IMR-90 (cell line): ENCODE results near the gene FCHSD2. TPM values are rescaled to one million over a fixed set of nuclear protein-coding genes. Genes with fewer than 3 reads are reported as not detected.

Source experiments
- ATAC-seq: fragments of 200-7000 bp; cut with Tn5 transposase; 2 replicates; pipeline ENCODE4 v1.9.1; 2020; ENCODE audit warnings: low read depth, mild to moderate bottlenecking, moderate library complexity
- BruUV-seq: library from RNA; stranded (reverse); fragments of 400-500 nt; replicated peaks from 2 replicates; lab custom pipeline; 2021; lab: Mats Ljungman, UMichigan
- CTCF ChIA-PET: fragments of 300-600 bp; formaldehyde crosslinking; extraction: SDS; loops from one replicate; lab custom pipeline; 2021; ENCODE audit warnings: antibody characterized with exemption; lab: Yijun Ruan, JAX
- POLR2A ChIA-PET: fragments of 300-600 bp; sonication (Branson Sonifier 250); formaldehyde crosslinking; loops from one replicate; lab custom pipeline; 2022; ENCODE audit warnings: antibody characterized with exemption; ENCODE audit not compliant: unreplicated experiment; lab: Charles Lee
- DNase-seq: peaks from one replicate; pipeline ENCODE4 v3.0.0; 2013
- H2AFZ ChIP-seq: replicated peaks from 2 replicates; pipeline ENCODE3; 2013; ENCODE audit warnings: low read length, mild to moderate bottlenecking; ENCODE audit not compliant: poor library complexity
- H2AK5ac ChIP-seq: 2 replicates; pipeline ENCODE4 v1.6.1; 2013; ENCODE audit warnings: low read depth, low read length, inconsistent platforms
- H2AK9ac ChIP-seq: replicated peaks from 2 replicates; pipeline ENCODE3; 2013; ENCODE audit warnings: mild to moderate bottlenecking, low read depth, low read length, moderate library complexity; ENCODE audit not compliant: poor library complexity
- H2BK120ac ChIP-seq: 2 replicates; pipeline ENCODE4 v1.6.1; 2013; ENCODE audit warnings: low read depth, low read length, inconsistent platforms
- H2BK15ac ChIP-seq: 3 replicates; pipeline ENCODE4 v1.6.1; 2013; ENCODE audit warnings: low read depth, low read length, inconsistent platforms
- H2BK20ac ChIP-seq: 2 replicates; pipeline ENCODE4 v1.6.1; 2013; ENCODE audit warnings: low read depth, mild to moderate bottlenecking, inconsistent platforms, low read length, moderate library complexity
- H2BK5ac ChIP-seq: 2 replicates; pipeline ENCODE4 v1.6.1; 2013; ENCODE audit warnings: mild to moderate bottlenecking, low read depth, low read length, inconsistent platforms; ENCODE audit not compliant: poor library complexity, severe bottlenecking
- H3K14ac ChIP-seq: replicated peaks from 2 replicates; pipeline ENCODE4 v1.6.1; 2013; ENCODE audit warnings: low read depth, low read length, inconsistent platforms
- H3K18ac ChIP-seq: 2 replicates; pipeline ENCODE4 v1.6.1; 2013; ENCODE audit warnings: low read depth, low read length, control low read depth
- H3K23ac ChIP-seq: 2 replicates; pipeline ENCODE4 v1.6.1; 2013; ENCODE audit warnings: low read depth, low read length, inconsistent platforms
- H3K27ac ChIP-seq: 2 replicates; pipeline ENCODE4 v1.5.1; 2013; ENCODE audit warnings: mild to moderate bottlenecking, control low read depth, low read length; ENCODE audit not compliant: insufficient read depth
- H3K27me3 ChIP-seq: 2 replicates; pipeline ENCODE4 v1.6.1; 2013; ENCODE audit warnings: low read length; ENCODE audit not compliant: control insufficient read depth, insufficient read depth
- H3K36me3 ChIP-seq: 2 replicates; pipeline ENCODE4 v1.6.1; 2013; ENCODE audit warnings: low read length, mixed read lengths; ENCODE audit not compliant: control insufficient read depth, insufficient read depth
- H3K4ac ChIP-seq: 2 replicates; pipeline ENCODE4 v1.6.1; 2013; ENCODE audit warnings: low read depth, low read length, inconsistent platforms
- H3K4me1 ChIP-seq: 2 replicates; pipeline ENCODE4 v1.6.1; 2013; ENCODE audit warnings: low read length, mixed read lengths; ENCODE audit not compliant: control insufficient read depth, insufficient read depth
- H3K4me2 ChIP-seq: 2 replicates; pipeline ENCODE4 v1.6.1; 2013; ENCODE audit warnings: low read depth, mild to moderate bottlenecking, control low read depth, low read length, moderate library complexity
- H3K4me3 ChIP-seq: 2 replicates; pipeline ENCODE4 v1.5.1; 2013; ENCODE audit warnings: low read depth, mild to moderate bottlenecking, control low read depth, low read length, moderate library complexity; ENCODE audit not compliant: insufficient read depth
- H3K56ac ChIP-seq: 2 replicates; pipeline ENCODE4 v1.6.1; 2013; ENCODE audit warnings: low read length, inconsistent platforms; ENCODE audit not compliant: insufficient read depth; ENCODE audit errors: extremely low read depth
- H3K79me1 ChIP-seq, 2 experiments: 2 replicates each; pipeline ENCODE4 v1.6.1; 2013; ENCODE audit warnings: low read length in 2 of 2, inconsistent platforms in 1 of 2, low read depth in 1 of 2
- H3K9ac ChIP-seq: 2 replicates; pipeline ENCODE4 v1.6.1; 2013; ENCODE audit warnings: low read depth, low read length, control low read depth
- H3K9me1 ChIP-seq: 2 replicates; pipeline ENCODE4 v1.6.1; 2013; ENCODE audit warnings: low read length, inconsistent platforms; ENCODE audit not compliant: insufficient read depth
- H3K9me3 ChIP-seq: 2 replicates; pipeline ENCODE4 v1.6.1; 2013; ENCODE audit warnings: low read length; ENCODE audit not compliant: control insufficient read depth, insufficient read depth
- H4K20me1 ChIP-seq: 2 replicates; pipeline ENCODE4 v1.6.1; 2013; ENCODE audit warnings: low read length, inconsistent platforms; ENCODE audit not compliant: insufficient read depth
- H4K5ac ChIP-seq: 2 replicates; pipeline ENCODE4 v1.6.1; 2013; ENCODE audit warnings: mild to moderate bottlenecking, low read depth, low read length, control low read depth
- H4K8ac ChIP-seq, 2 experiments: 2 replicates each; pipeline ENCODE4 v1.6.1; 2013; ENCODE audit warnings: low read depth in 2 of 2, low read length in 2 of 2, control low read depth in 1 of 2, inconsistent platforms in 1 of 2
- H4K91ac ChIP-seq: 2 replicates; pipeline ENCODE4 v1.6.1; 2013; ENCODE audit warnings: low read depth, low read length, inconsistent platforms; ENCODE audit not compliant: insufficient read depth
- USF2 ChIP-seq: fragments of 150-350 bp; IDR thresholded peaks from 2 replicates; pipeline ENCODE4 v1.6.1; 2017; ENCODE audit warnings: mild to moderate bottlenecking, antibody characterized with exemption, low read length, low read depth
- WGBS, 2 experiments: methylation state at CpG; one replicate each; pipeline versions ENCODE4 v1.1.5 to v1.1.7; 2013; ENCODE audit warnings: missing lambda C conversion rate in 2 of 2; ENCODE audit not compliant: insufficient read length in 1 of 2; ENCODE audit errors: extremely low coverage in 2 of 2; 5-methylcytosine and 5-hydroxymethylcytosine counted together
- dilution Hi-C: fragments of 300-500 bp; cut with HindIII; formaldehyde crosslinking; loops from one replicate; pipeline ENCODE4 v1.14.3; 2018; ENCODE audit warnings: low sequenced_read_pairs; ENCODE audit not compliant: unreplicated experiment
- in situ Hi-C: fragments of 300-500 bp; cut with MboI; formaldehyde crosslinking; loops from 3 replicates; pipeline ENCODE4 v1.14.3; 2019; ENCODE audit warnings: low sequenced_read_pairs, inconsistent platforms, mixed read lengths
- intact Hi-C: fragments of 100-400 bp; cut with micrococcal nuclease; formaldehyde crosslinking; loops from 2 replicates; pipeline ENCODE4 v1.10.0; 2022
- polyA plus RNA-seq, 3 experiments: library from polyadenylated mRNA; depleted of rRNA; stranded (reverse); fragments of >200 nt; gene quantifications; 2 replicates each; pipeline ENCODE4 v1.2.3, GENCODE V29; 2012; ENCODE audit warnings: low replicate concordance in 1 of 3
- total RNA-seq: library from RNA; depleted of rRNA; stranded (reverse); fragments of >200 nt; gene quantifications from 2 replicates; pipeline ENCODE4 v1.2.3, GENCODE V29; 2012

The FCHSD2 gene
- total and polyA plus RNA-seq, 2 of the 4 experiments (the other 2 are of a cell fraction), result 5.9 to 18.7 TPM

DNA sequence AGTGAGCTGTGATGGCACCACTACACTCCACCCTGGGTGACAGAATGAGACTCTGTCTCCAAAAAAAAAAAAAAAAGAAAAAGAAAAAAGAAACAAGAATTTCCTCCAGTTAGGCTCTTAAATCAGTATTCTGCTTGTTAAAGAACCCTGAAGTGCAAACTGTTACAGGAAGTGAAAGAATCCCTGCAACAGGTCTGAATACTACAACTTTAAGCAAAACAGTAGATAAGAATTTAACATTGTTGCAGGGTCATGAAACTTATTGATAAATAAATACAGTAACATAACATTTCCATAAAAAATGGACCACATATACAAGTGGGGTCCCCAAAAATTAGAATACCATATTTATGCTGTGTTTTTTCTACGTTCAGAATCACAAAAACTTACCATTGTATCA is 35.8 kb downstream of the FCHSD2 start:
- POLR2A ChIA-PET, result no interaction called here
- Histone ChIP-seq H2BK5ac (no peak overlapping the region), H2AK9ac (no peak overlapping the region), H3K79me1 (peaks cover 5 to 30% of the 10 kb centered on the region in 2 experiments; a peak in 3 of 4 replicates), H3K9ac (no peak overlapping the region), H4K91ac (no peak overlapping the region), H4K20me1 (peaks cover 10% of the 10 kb centered on the region; the same call in 1 of the 2 replicates), H3K18ac (no peak overlapping the region), H2BK15ac (no peak overlapping the region), H3K4me2 (no peak overlapping the region), H3K56ac (no peak overlapping the region), H4K8ac (no peak overlapping the region), H2AFZ (no peak overlapping the region), H3K4me1 (no peaks in the 10 kb centered on the region), H3K9me1 (peaks cover 2% of the 10 kb centered on the region; the same call in 1 of the 2 replicates), H3K14ac (no peak overlapping the region), H3K36me3 (no peaks in the 10 kb centered on the region), H3K4me3 (no peak overlapping the region), H3K27ac (no peak overlapping the region), H3K27me3 (no peaks in the 10 kb centered on the region), H2BK120ac (no peak overlapping the region), H3K4ac (no peak overlapping the region), H4K5ac (no peak overlapping the region), H3K23ac (no peak overlapping the region), H3K9me3 (no peaks in the 10 kb centered on the region), H2BK20ac (no peak overlapping the region), H2AK5ac (no peak overlapping the region)
- CTCF ChIA-PET, result no interaction called here
- ATAC-seq (no peak), DNase-seq (no peak)
- intact Hi-C loops, result no loop called here
- WGBS, 2 experiments, result no CpG with 5 or more reads among the region's 1 CpG
- no TSS peak for BruUV-seq
- no peak for TF ChIP-seq USF2
- in situ Hi-C loops, result no loop called here
- dilution Hi-C loops, result no loop called here
